ENCODE results near the gene DESI1. TPM values are rescaled to one million over a fixed set of nuclear protein-coding genes. Genes with fewer than 3 reads are reported as not detected.
A peak's percentile ranks its signal among the peaks of the same experiment; 100 is the strongest.
"Not testable (repeated sequence)": the region's sequence is repeated elsewhere in the genome, so short reads cannot be mapped to it uniquely, and the experiment has no call there.

Gene DESI1
- total RNA-seq, 4 donors from 2014 or later, result 6.4 to 34.2 (median 9.6) TPM

DNA sequence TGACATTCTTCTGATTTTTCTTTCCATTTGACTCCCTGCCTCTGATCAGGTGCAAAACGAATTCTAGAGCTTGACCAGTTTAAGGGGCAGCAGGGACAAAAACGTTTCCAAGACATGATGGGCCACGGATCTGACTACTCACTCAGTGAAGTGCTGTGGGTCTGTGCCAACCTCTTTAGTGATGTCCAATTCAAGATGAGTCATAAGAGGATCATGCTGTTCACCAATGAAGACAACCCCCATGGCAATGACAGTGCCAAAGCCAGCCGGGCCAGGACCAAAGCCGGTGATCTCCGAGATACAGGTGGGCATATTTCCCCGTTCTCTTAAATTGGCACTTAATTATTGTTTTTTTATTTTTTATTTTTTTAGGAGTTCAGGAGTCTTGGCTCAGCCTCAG lies 15.6 kb upstream of the DESI1 start:
- Histone ChIP-seq H3K9me3 (no peaks in the 10 kb centered on the region), H3K27ac (no peak overlapping the region), H3K4me1 (no peaks in the 10 kb centered on the region), H3K27me3 (no peaks in the 10 kb centered on the region), H3K36me3 (no peaks in the 10 kb centered on the region), H3K4me3 (no peak overlapping the region)
- TF ChIP-seq POLR2A (IDR thresholded peaks at IDR 0.05), result no peak
- TF ChIP-seq, protein P1, sequence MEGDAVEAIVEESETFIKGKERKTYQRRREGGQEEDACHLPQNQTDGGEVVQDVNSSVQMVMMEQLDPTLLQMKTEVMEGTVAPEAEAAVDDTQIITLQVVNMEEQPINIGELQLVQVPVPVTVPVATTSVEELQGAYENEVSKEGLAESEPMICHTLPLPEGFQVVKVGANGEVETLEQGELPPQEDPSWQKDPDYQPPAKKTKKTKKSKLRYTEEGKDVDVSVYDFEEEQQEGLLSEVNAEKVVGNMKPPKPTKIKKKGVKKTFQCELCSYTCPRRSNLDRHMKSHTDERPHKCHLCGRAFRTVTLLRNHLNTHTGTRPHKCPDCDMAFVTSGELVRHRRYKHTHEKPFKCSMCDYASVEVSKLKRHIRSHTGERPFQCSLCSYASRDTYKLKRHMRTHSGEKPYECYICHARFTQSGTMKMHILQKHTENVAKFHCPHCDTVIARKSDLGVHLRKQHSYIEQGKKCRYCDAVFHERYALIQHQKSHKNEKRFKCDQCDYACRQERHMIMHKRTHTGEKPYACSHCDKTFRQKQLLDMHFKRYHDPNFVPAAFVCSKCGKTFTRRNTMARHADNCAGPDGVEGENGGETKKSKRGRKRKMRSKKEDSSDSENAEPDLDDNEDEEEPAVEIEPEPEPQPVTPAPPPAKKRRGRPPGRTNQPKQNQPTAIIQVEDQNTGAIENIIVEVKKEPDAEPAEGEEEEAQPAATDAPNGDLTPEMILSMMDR (IDR thresholded peaks at IDR 0.05), result no peak
- intact Hi-C loops (cut with DNase I; ENCODE audit: low total_unique reads), result no loop called here
- DNase-seq, result no peak

DNA sequence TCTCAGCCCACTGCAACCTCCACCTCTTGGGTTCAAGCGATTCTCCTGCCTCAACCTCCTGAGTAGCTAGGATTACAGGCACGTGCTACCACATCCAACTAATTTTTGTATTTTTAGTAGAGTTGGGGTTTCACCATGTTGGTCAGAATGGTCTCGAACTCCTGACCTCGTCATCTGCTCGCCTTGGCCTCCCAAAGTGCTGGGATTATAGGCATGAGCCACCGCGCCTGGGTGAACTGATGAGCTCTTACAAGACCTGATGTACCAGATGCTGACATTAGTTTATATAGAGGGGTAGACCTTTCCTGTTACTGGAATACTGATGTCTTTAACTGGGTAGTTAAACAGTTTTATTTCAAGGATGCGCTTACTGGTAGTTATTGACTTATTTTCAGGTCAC lies 13.8 kb upstream of the DESI1 start:
- DNase-seq; H3K9me3 ChIP-seq; H3K27me3 ChIP-seq; H3K4me1 ChIP-seq; H3K4me3 ChIP-seq; intact Hi-C loops (cut with DNase I; ENCODE audit: low total_unique reads); H3K27ac ChIP-seq; H3K36me3 ChIP-seq: not testable (repeated sequence)

DNA sequence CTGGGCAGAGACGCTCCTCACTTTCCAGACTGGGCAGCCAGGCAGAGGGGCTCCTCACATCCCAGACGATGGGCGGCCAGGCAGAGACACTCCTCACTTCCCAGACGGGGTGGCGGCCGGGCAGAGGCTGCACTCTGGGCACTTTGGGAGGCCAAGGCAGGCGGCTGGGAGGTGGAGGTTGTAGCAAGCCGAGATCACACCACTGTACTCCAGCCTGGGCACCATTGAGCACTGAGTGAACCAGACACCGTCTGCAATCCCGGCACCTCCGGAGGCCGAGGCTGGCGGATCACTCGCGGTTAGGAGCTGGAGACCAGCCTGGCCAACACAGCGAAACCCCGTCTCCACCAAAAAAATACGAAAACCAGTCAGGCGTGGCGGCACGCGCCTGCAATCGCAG lies 10.8 kb upstream of the DESI1 start:
- H3K4me1 ChIP-seq; intact Hi-C loops (cut with DNase I; ENCODE audit: low total_unique reads); H3K36me3 ChIP-seq; H3K27me3 ChIP-seq; DNase-seq; H3K9me3 ChIP-seq; H3K4me3 ChIP-seq; H3K27ac ChIP-seq: not testable (repeated sequence)

DNA sequence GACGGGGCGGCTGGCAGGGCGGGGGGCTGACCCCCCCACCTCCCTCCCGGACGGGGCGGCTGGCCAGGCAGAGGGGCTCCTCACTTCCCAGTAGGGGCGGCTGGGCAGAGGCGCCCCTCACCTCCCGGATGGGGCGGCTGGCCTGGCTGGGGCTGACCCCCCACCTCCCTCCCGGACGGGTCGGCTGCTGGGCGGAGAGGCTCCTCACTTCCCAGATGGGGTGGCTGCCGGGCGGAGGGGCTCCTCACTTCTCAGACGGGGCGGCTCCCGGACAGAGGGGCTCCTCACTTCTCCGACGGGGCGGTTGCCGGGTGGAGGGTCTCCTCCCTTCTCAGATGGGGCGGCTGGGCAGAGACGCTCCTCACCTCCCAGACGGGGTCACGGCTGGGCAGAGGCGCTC lies 10.3 kb upstream of the DESI1 start:
- DNase-seq; H3K36me3 ChIP-seq; H3K27me3 ChIP-seq; H3K27ac ChIP-seq; H3K9me3 ChIP-seq; H3K4me3 ChIP-seq; H3K4me1 ChIP-seq; intact Hi-C loops (cut with DNase I; ENCODE audit: low total_unique reads): not testable (repeated sequence)

DNA sequence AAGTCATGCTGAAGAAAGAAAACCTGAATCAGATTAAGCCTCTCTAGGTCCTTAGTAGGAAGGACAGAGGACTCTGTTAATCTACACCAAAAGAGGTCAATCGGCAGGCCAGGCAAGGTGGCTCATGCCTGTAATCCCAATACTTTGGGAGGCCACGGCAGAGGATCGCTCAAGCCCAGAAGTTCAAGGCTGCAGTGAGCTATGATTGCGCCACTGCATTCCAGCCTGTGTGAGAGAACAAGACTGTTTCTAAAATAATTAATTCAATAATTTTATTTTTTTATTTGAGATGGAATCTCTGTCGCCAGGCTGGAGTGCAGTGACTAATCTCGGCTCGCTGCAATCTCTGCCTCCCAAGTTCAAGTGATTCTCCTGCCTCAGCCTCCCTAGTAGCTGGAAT lies 4.7 kb upstream of the DESI1 start:
- H3K4me3 ChIP-seq, result no peak overlapping the region
- no peaks in the 10 kb centered on the region for H3K9me3 ChIP-seq
- no peak for DNase-seq
- no peaks in the 10 kb centered on the region for H3K36me3 ChIP-seq
- intact Hi-C loops (cut with DNase I; ENCODE audit: low total_unique reads), result no loop called here
- peaks cover 3 to 4% of the 10 kb centered on the region in 2 donors for H3K4me1 ChIP-seq
- H3K27ac ChIP-seq, result no peak overlapping the region
- TF ChIP-seq POLR2A (IDR thresholded peaks at IDR 0.05), result no peak
- TF ChIP-seq, protein P1 (IDR thresholded peaks at IDR 0.05), result no peak
- H3K27me3 ChIP-seq, result no peaks in the 10 kb centered on the region

DNA sequence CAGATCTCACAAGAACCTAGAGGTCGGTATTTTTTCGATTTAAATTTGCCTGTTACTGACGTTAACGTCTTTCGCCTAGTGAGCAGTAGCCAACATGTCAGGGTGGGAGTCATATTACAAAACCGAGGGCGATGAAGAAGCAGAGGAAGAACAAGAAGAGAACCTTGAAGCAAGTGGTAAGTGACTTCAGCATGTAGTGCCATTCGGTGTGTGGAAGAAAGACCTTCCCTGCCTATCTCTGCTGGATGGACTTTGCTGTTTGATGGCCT lies 1.0 kb upstream of the DESI1 start:
- peaks cover 4 to 9% of the 10 kb centered on the region in 2 donors for H3K4me1 ChIP-seq
- H3K4me3 ChIP-seq, result peak overlapping the region; percentile 76 to 100
- no peak for TF ChIP-seq POLR2A (IDR thresholded peaks at IDR 0.05)
- TF ChIP-seq, protein P1 (IDR thresholded peaks at IDR 0.05), result no peak
- peak overlapping the region; percentile 93 to 96 for H3K27ac ChIP-seq
- H3K36me3 ChIP-seq, result no peaks in the 10 kb centered on the region
- no peaks in the 10 kb centered on the region for H3K9me3 ChIP-seq
- intact Hi-C loops (cut with DNase I; ENCODE audit: low total_unique reads), result no loop called here
- H3K27me3 ChIP-seq, result no peaks in the 10 kb centered on the region
- no peak for DNase-seq

DNA sequence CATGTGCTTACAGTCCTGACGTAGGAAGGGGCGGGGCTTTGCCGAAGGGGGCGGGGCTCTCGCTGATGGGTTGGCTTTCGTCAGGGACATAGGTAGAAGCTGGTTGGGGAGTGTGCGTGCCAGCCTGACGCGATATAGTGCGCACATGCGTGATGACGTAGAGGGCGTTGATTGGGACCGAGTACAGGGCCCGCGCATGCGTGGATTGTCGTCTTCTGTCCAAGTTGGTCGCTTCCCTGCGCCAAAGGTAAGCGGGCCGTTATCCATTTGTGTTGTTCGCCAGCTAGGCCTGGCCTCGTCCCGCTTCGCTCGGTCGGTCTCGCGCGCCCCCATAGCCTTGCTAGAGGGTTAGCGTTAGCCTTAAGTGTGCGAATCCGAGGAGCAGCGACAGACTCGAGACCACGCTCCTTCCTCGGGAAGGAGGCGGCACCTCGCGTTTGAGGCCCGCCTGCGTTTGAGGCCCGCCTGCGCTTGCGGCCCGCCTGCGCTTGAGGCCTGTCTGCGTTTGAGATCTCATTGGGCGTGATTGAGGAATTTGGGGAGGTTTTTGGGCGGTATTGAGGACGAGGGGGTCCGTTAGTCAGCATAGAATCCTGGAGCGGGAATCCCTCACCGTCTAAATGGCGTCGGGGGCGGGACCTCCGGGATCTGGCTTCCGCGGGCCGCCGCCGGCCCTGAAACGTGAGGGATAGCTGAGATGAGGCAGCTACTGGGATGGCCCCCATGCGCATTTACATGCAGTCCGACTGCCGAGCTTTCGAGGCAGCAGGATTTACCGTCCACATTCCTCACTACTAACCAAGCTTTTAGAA lies 462 bp upstream of the DESI1 start, which contains the start of gene XRCC6:
XRCC6 (plus strand) TSS at position 197 of the 812 bp plus-strand sequence. CDS start 710 bp downstream, outside the sequence.
- Histone ChIP-seq H3K9me3 (no peaks in the 10 kb centered on the region), H3K27me3 (no peaks in the 10 kb centered on the region), H3K27ac (peak within 1 kb of the TSS; percentile 94 to 96), H3K36me3 (no peaks in the 10 kb centered on the region), H3K4me1 (peaks cover 4 to 9% of the 10 kb centered on the region in 2 donors), H3K4me3 (peak within 1 kb of the TSS; percentile 76 to 100)
- DNase-seq, result peak; percentile 100
- TF ChIP-seq POLR2A (IDR thresholded peaks at IDR 0.05), result peak; percentile 85 to 98
- TF ChIP-seq, protein P1 (IDR thresholded peaks at IDR 0.05), result peak in 1 of 4 experiments; percentile 4
- intact Hi-C loops (cut with DNase I; ENCODE audit: low total_unique reads), result no loop called here

All from uterus (tissue), 4 donors.